Gastroesophageal sphincter (tissue), 4 donors: ENCODE results near the gene MAPK8IP3. TPM values are rescaled to one million over a fixed set of nuclear protein-coding genes. Genes with fewer than 3 reads are reported as not detected.

Experiments
- ATAC-seq: fragments of 150-250 bp; one replicate; pipeline ENCODE4 v1.9.1; 2016; ENCODE audit warnings: mild to moderate bottlenecking, moderate library complexity
- H3K27ac ChIP-seq, 4 donors: fragments of 200-600 bp; sonication (generic) in 3 of 4; 1 replicate in 3 of 4; 2 replicates in 1 of 4; pipeline ENCODE4 v1.5.1; 2016 to 2019
- H3K27me3 ChIP-seq: fragments of 200-600 bp; sonication (generic); one replicate; pipeline ENCODE4 v1.5.1; 2019
- H3K36me3 ChIP-seq, 2 donors: fragments of 200-600 bp; sonication (generic); one replicate each; pipeline ENCODE4 v1.5.1; 2019; ENCODE audit warnings: control low read depth in 1 of 2
- H3K4me1 ChIP-seq, 3 donors: fragments of 200-600 bp; sonication (generic); 1 replicate in 2 of 3; 2 replicates in 1 of 3; pipeline ENCODE4 v1.5.1; 2016 to 2019; ENCODE audit warnings: control low read depth in 2 of 3
- H3K4me3 ChIP-seq, 2 donors: fragments of 200-600 bp; sonication (generic); one replicate each; pipeline ENCODE4 v1.5.1; 2019; ENCODE audit warnings: mild to moderate bottlenecking in 1 of 2, moderate library complexity in 1 of 2
- H3K9me3 ChIP-seq, 3 donors: fragments of 200-600 bp; sonication (generic); one replicate each; pipeline ENCODE4 v1.5.1; 2017 to 2019; ENCODE audit warnings: control low read depth in 2 of 3
- CTCF ChIP-seq, 4 experiments: fragments of 200-600 bp in 2 of 4; fragments of 450-650 bp in 2 of 4; sonication (generic) in 1 of 4; IDR thresholded peaks; one replicate each; pipeline ENCODE4 v1.5.1; 2017 to 2019; ENCODE audit warnings: antibody characterized with exemption in 4 of 4, mild to moderate bottlenecking in 2 of 4, moderate library complexity in 2 of 4
- EP300 ChIP-seq: sonication (generic); formaldehyde crosslinking; IDR thresholded peaks from one replicate; pipeline ENCODE4 v1.6.1; 2017; ENCODE audit warnings: antibody characterized with exemption, mild to moderate bottlenecking
- POLR2A ChIP-seq, 2 donors: fragments of 450-650 bp; IDR thresholded peaks; one replicate each; pipeline ENCODE4 v1.6.1; 2017; ENCODE audit warnings: antibody characterized with exemption in 2 of 2, mild to moderate bottlenecking in 2 of 2, moderate library complexity in 1 of 2
- POLR2AphosphoS5 ChIP-seq: sonication (generic); formaldehyde crosslinking; IDR thresholded peaks from one replicate; pipeline ENCODE4 v1.6.1; 2017; ENCODE audit warnings: antibody characterized with exemption
- WGBS, 2 donors: methylation state at CpG; one replicate each; pipeline ENCODE4 v1.1.5; 2018; ENCODE audit warnings: low coverage in 1 of 2; 5-methylcytosine and 5-hydroxymethylcytosine counted together
- total RNA-seq, 4 donors: library from RNA; depleted of rRNA; stranded (reverse); fragments of >200 nt; gene quantifications; one replicate each; pipeline ENCODE4 v1.1.0, GENCODE V29; 2016

Gene MAPK8IP3
- total RNA-seq, 4 donors from 2014 or later = 12.0 to 66.8 (median 33.1) TPM

- Histone ChIP-seq H3K4me1 (peaks cover 3 to 73% (median 25%) of the 10 kb centered on the region in 3 donors), H3K4me3 (no peak overlapping the region)
These were observed 2.8 kb downstream of the MAPK8IP3 start for GRCh38 chr16:1708768-1709180.

GRCh38 chr16:1709356-1709755 lies 3.4 kb downstream of the MAPK8IP3 start:
- H3K27ac ChIP-seq = no peak overlapping the region
- H3K4me3 ChIP-seq = no peak overlapping the region
- no peaks in the 10 kb centered on the region for H3K9me3 ChIP-seq
- TF ChIP-seq CTCF (IDR thresholded peaks at IDR 0.05) (no peak), POLR2A (IDR thresholded peaks at IDR 0.05) (no peak), POLR2AphosphoS5 (no peak), EP300 (no peak)
- peaks cover 3 to 79% (median 25%) of the 10 kb centered on the region in 3 donors for H3K4me1 ChIP-seq
- no peaks in the 10 kb centered on the region for H3K27me3 ChIP-seq
- 64 to 70% methylated on average over 4 to 6 of the region's 15 CpGs for WGBS, 2 donors
- ATAC-seq = no peak
- peaks cover 0 to 7% of the 10 kb centered on the region in 2 donors for H3K36me3 ChIP-seq

More at GRCh38 chr16:1708768-1709180, 2.8 kb downstream of the MAPK8IP3 start:
- Histone ChIP-seq H3K36me3 (peaks cover 0 to 2% of the 10 kb centered on the region in 2 donors), H3K27me3 (no peaks in the 10 kb centered on the region), H3K27ac (peak overlapping the region in 1 of 4 donors; percentile 90), H3K9me3 (no peaks in the 10 kb centered on the region)
- no peak for ATAC-seq
- no peak for TF ChIP-seq POLR2AphosphoS5
- TF ChIP-seq EP300 = no peak
- TF ChIP-seq CTCF (IDR thresholded peaks at IDR 0.05) = no peak
- no peak for TF ChIP-seq POLR2A (IDR thresholded peaks at IDR 0.05)
- WGBS, 2 donors = 50 to 76% methylated on average over 2 to 5 of the region's 13 CpGs

GRCh38 chr16:1710811-1711507 lies 5.0 kb downstream of the MAPK8IP3 start:
- Histone ChIP-seq H3K4me1 (peaks cover 3 to 78% (median 20%) of the 10 kb centered on the region in 3 donors), H3K4me3 (no peak overlapping the region), H3K36me3 (peaks cover 0 to 14% of the 10 kb centered on the region in 2 donors), H3K9me3 (no peaks in the 10 kb centered on the region), H3K27me3 (no peaks in the 10 kb centered on the region), H3K27ac (no peak overlapping the region)
- 72 to 88% methylated on average over 12 to 17 of the region's 17 CpGs for WGBS, 2 donors
- ATAC-seq = no peak
- no peak for TF ChIP-seq EP300
- no peak for TF ChIP-seq CTCF (IDR thresholded peaks at IDR 0.05)
- no peak for TF ChIP-seq POLR2A (IDR thresholded peaks at IDR 0.05)
- TF ChIP-seq POLR2AphosphoS5 = no peak

GRCh38 chr16:1712791-1713261 lies 6.8 kb downstream of the MAPK8IP3 start:
- Histone ChIP-seq H3K27ac (no peak overlapping the region), H3K27me3 (no peaks in the 10 kb centered on the region), H3K4me3 (no peak overlapping the region), H3K9me3 (no peaks in the 10 kb centered on the region), H3K4me1 (peaks cover 3 to 66% (median 11%) of the 10 kb centered on the region in 3 donors), H3K36me3 (peaks cover 0 to 14% of the 10 kb centered on the region in 2 donors)
- TF ChIP-seq POLR2A (IDR thresholded peaks at IDR 0.05) (no peak), EP300 (no peak), CTCF (IDR thresholded peaks at IDR 0.05) (no peak), POLR2AphosphoS5 (no peak)
- 65% methylated on average over 6 of the region's 14 CpGs; no CpG with 5 or more reads in 1 of the 2 donors for WGBS, 2 donors
- no peak for ATAC-seq

GRCh38 chr16:1713331-1713730 lies 7.3 kb downstream of the MAPK8IP3 start:
- WGBS, 2 donors = 68 to 79% methylated on average over 4 to 7 of the region's 7 CpGs
- Histone ChIP-seq H3K4me1 (peaks cover 0 to 66% (median 6%) of the 10 kb centered on the region in 3 donors), H3K9me3 (no peaks in the 10 kb centered on the region), H3K27me3 (no peaks in the 10 kb centered on the region), H3K4me3 (no peak overlapping the region), H3K27ac (no peak overlapping the region), H3K36me3 (peaks cover 0 to 14% of the 10 kb centered on the region in 2 donors)
- TF ChIP-seq CTCF (IDR thresholded peaks at IDR 0.05) (no peak), POLR2AphosphoS5 (no peak), POLR2A (IDR thresholded peaks at IDR 0.05) (no peak), EP300 (no peak)
- ATAC-seq = no peak
